CD4-positive, alpha-beta T cell treated with Interleukin-4 for 1 hour (primary cell): ENCODE data around the gene MYNN.
A peak's percentile ranks its signal among the peaks of the same experiment; 100 is the strongest.

ENCODE experiments used
- DNase-seq, 2 donors: peaks; one replicate each; pipeline ENCODE4 v3.0.0-alpha.2; 2020 to 2022

MYNN gene

DNA sequence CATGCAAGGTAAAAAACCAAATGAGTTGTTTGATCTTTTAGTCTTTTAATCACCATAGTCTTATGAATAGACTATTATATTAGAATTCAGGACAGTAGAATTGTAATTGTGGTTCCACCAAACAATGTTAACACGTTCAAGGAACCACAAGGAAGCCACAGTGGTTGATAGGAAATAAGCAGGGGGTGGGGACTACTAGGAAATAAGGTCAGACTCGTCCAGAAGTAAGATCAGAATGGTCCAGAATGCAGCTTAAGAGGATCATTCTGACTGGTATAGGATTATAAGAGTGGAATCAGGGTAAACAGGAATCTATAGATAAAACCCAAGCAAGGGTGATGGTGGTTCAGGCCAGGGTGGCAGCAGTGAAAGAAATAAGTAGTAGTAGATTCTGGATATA, 7.5 kb downstream of the MYNN start:
- DNase-seq, result peak in 1 of 2 donors; percentile 14

DNA sequence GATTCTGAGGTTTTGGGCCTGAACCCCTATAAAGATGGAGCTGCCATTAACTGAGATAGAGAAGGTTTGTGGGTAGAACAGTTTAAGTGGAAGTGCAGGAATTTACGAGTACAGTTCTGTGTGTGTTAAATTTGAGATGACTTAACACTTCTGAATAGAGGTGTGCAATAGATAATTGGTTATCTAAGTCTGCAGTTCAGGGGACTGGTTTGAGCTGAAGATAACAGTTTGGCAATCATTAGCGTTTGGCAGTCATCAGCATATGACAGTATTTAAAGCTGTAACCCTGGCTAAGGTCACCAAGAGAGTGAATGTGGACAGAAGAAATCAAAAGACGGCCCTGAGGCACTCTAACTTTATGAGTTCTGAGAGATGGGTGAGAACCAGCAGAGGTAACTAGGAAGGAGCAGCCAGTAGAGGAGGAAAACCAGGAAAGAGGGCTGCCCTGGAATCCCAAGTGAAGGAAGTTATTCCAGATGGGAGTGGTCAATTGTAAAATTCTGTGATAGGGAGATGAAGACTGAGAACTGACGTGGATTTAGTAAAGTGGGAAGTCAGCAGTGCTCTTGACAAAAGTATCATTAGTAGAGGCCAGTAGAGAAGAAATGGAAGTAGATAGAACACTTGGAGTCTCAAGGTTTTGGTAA, 8.1 kb downstream of the MYNN start:
- DNase-seq, result no peak

DNA sequence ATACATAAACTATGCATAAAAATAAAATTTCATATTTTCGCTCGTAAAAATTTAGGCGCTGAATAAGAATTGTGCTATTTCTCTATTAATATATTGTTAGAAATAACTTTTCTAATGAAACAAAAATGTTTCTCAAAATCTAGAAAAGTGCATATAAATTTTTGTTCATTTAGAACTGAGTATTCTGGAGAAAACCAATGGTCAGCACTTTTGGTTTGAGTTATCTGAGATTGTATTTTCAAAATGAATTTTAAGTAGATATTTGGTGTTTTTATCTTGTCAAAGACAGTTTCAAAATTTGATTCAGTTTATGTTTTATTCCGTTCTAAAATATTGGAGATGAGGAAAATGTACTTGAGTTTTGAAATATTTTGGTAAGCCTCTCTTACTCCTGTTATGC, 13.9 kb downstream of the MYNN start:
- DNase-seq, result no peak

DNA sequence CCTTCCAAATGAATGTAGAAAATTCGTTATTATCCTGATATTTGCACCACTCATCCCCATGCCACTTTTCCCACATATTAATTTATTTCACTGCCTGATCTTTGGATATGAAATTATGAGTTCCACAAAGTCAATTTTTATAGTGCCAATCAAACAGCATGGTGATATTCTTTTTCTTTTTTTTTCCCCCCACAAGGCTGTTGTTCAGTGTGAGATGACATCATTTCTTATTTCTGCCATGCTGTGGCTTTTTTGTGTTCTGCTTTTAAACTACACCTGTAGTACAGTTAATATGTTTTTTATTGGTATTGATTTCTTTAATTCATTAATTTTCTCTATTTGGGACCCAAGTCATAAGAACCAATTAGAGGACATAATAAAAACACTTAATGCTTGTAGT, 14.6 kb downstream of the MYNN start:
- no peak for DNase-seq

DNA sequence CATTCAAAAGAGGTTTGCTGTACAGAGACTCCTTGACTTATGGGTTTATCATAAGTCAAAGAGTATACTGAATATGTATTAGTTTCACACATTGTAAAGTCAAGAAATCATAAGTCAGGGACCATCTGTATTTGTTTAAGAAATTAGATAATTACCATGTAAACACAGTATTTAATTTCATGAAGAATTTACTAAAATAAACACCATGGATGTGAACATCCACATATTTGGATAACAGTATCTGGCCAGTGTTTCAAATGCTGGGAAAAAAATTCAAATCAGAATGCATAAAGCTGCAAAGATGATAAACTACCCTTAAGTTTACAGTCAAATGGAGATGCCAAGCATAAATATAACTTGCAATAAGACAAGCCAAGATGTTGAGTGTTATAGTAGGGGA, 17.0 kb downstream of the MYNN start:
- DNase-seq, result no peak

DNA sequence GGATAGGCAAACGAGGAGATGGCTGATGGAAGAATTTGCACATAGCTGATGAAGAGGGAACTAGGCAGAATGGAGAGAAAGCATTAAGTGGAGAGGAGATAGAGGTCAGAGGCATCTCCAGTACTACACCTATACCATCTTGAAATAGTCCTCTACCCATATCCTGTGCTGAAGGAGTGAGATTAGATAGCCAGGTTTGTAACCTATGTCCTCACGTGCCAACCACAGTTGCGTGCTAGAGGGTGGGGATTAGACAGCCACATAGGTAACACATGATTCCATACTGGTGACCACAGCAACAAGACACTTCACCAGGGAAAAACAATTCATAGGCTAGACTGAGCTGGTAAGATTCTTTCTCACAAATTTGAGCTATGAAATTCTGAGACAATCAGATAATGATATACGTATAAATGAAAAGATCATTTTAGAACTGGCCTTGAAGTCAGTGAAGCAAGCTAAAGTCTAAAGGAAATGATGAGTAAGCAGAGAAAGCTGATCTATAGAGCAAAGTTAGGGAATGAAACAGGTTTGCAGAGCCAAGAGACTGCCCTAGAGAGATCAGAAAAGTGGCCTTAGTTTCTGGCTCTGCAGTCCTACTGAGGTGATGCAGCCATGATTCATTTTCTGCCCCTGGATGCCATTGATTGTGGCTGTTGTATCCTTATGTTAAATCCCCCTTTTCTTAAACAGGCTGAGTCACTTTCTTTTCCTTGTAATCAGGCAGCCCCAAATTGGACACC, 17.7 kb downstream of the MYNN start:
- DNase-seq, result no peak

DNA sequence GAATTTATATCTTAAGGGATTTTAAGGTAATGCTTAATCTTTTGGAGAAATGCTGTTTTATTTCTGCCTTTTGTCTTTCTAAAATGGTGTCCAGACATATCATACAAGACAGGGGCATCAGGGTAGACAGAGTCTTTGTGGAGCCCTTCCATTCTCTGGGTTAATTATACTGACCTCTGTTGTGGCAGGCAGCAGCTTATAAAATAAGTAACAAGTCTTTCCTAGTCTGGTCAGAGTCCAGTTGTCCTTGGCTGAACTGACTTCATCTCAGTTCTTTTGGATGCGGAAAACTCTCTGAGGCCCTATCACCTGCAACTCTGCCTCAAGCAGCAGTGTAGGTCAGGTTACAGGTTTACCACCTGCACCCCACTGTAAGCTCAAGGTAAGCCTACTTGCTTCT, 19.2 kb downstream of the MYNN start:
- DNase-seq, result no peak

DNA sequence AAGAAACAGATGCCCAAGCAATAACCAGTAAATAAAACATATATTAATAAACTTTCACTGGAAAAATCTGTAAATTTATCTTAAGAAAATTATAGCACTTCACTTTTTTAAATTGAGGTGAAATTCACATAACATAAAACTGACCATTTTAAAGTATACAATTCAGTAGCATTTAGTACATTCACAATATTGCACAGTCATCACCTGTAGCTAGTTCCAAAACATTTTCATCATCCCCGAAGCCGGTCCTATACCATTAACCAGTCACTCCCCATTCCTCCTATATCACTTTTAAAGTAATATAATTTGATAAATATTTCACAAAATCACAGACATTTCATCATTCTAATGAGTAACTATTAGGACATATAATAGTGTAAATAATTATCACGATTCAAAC, 31.5 kb downstream of the MYNN start:
- no peak for DNase-seq

DNA sequence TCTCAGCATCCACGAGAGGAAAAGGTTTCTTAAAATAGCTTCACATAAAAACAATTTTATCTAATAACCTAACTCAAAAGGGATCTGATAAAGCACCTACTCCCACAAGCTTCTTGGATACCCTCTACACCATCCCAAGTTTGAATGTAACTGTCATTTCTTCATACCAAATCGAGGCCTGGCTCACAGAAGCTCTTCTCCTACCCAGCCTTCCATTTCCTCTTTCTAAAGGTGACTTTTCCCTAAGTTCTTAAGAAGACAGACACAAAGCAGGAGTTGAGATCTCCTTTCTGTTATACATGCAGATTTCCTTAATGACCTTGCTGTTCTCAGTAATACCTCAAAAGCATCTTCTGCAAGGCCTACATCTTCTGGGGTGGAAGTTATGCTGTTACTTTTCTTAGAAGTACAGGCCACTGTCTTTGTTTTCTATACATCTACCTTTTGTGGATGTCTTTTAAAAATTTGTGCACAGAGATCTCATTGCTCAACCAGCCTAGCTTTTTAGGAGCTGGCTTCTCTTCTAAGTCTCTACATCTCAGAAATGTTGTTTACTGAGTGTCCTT, 36.1 kb downstream of the MYNN start:
- no peak for DNase-seq

DNA sequence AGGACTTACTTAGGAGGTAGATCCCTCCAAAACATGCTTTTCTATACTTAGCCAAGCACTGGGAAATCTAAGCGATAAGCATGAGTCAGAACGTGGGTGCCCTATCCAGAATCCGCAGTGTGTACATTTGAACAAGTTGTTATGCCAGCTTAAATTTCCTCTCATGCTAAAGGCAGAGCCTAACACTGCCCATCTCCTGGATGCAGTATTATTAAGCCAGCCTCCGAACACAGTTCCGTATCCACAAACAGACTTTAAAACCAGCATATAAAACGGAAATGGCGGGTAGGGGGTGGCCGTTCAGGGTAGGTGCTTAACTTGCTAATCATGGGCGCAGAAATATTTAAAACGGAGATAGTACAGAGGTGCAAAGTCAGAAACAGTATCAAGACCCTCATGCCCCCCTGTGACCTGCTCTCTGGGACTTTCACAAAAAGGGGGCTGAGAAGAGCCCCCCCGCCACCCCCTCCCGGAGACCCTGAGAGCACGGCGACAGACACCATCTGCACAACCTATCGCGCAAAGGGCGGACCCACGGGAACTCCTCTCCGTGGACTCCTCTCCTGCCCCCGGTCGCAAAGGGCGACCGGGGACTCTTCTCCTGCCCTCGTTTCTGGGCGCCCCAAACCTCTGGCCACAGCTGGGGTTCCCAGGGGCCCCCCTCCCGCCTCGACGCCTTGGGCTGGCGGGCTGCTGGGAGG, 38.6 kb downstream of the MYNN start:
- DNase-seq, result peak in 1 of 2 donors; percentile 9

DNA sequence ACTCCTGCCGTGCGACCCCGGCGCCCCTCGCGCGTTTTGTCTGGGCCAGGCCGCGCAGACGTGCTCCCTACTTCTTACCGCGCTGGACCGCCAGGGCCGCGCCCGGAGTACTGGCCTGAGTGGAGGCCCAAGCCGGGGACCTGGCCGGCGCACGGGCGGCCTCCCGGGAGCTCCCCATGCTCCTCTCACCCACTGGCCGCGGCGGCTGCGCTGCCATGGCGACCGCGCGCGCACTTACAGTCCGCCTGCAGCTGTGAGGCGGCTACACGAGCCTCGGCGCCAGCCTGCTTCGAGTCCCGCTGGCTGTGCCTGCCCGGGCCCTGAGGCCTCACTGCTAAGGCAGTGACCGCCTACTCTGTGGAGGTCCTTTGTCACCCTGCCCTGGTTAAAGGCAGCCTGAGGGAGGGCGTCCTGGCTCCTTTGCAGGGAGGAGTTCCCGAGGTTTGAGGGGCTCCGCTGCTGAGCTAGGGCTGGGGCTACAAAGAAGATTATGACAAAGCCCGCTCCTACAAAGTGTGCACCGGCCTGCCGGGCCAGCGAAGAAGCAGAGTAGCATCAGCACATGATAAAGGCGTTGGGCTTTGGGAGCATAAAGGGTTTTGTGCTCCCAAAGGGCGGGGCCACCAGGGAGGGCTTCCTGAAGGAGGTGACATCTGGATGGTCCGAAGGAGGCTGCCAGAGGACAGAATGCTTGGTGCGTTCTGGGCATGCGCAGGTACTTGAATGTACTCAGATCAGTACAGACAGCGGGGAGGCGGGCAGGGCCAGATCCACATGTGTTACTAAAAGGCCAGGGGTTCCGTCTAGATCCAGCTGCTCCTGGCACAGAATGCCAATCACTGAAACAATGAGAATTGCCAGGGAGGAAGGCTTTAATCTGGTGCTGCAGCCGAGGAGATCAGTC, 39.4 kb downstream of the MYNN start, which contains the start of the genes LRRC34 and LRRIQ4:
TSS of gene LRRC34 (minus strand) at position 573 of the 904 bp plus-strand sequence. CDS start at position 217, 356 bp downstream.
TSS of gene LRRIQ4 (plus strand) at position 539 of the 904 bp plus-strand sequence. CDS start 9,052 bp downstream, outside the sequence.
- DNase-seq, result peak; percentile 64 to 73

DNA sequence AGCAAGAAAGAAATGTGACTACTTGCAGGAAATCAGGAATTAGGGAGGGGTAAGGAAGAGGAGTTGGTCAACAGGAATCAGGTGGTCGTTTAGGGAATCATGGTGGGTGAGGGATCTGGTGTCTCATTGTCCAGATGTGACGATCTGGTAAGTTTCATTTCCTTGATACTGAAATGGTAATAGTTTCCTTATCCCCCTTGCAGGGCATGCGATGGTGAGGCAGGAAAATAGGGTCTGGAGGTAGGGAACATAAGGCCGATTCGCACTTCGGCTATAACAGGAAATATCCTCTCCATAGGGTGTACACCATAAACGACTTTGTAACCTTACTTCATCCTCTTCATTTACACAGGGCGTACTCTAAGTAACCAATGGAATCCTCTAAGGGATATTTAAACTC, 40.1 kb downstream of the MYNN start:
- peak in 1 of 2 donors; percentile 7 for DNase-seq

DNA sequence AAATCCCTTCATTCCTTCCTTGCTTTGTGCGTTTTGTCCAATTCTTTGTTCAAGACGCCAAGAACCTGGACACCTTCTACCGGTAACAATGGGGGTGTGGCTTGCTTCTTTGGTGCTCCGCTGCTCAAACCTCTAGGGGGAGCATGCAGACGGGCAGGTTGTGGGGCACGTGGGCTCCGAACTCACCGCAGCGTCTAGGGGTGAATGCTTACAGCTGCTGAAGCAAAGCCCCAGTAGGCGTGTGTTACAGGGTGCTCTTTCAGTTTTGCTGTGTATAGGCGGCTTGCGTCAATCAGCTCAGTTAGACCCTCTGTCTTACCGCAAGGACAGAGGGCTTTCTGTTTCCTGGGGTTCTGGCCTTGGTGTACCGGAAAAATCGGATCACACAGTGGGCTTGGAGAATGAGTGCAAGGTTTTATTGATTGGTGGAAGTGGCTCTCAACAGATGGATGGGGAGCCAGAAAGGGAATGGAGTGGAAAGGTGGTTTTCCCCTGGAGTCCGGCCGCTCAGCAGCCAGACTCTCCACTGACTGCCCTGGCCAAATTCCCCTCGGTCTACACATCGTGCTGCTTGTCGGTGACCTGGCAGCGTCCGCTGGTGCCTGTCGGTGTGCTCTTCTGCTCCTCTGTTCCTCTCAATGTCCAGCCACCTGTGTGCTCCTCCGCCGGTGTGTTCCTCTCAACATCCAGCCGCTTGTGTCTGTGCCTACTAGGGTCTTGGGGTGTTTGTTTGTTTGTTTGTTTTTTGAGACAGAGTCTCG, 40.7 kb downstream of the MYNN start:
- DNase-seq, result peak; percentile 82 to 88

DNA sequence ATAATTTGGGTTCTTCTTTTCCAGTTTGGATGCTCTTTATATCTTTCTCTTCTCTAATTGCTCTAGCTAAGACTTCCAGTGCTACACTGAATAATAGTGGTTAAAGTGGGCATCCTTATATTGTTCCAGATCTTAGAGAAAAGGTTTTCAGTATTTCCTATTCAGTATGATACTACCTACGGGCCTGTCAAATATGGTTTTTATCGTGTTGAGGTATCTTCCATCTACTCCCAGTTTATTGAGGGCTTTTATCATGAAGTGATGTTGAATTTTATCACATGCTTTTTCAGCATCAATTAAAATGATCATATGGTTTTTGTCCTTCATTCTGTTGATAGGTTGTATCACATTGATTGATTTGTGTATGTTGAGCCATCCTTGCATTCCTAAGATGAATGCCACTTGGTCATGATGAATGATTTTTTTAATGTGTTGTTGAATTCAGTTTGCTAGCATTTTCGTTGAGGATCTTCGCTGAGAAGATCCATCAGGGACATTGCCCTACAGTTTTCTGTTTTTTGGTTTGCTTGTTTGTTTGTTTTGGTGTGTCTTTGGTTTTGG, 42.5 kb downstream of the MYNN start:
- DNase-seq, result no peak

DNA sequence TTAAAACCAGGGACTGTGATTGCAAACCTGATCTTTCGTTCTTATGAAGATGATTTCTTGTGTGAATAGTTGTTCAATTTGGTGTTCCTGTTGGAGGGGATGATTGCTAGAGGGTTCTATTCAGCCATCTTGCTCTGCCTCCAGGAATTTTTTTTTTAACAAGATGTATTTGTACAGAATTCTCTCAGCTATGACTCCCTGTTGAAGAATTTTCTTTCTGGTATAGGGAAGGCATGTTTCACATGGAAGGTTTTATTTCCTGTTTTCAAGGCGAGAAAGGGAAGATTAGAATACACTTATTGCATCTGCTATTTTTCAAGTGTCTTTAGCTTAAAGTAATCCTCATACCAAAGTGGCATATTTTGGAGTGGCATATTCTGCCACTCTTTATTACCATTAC, 45.1 kb downstream of the MYNN start:
- no peak for DNase-seq

DNA sequence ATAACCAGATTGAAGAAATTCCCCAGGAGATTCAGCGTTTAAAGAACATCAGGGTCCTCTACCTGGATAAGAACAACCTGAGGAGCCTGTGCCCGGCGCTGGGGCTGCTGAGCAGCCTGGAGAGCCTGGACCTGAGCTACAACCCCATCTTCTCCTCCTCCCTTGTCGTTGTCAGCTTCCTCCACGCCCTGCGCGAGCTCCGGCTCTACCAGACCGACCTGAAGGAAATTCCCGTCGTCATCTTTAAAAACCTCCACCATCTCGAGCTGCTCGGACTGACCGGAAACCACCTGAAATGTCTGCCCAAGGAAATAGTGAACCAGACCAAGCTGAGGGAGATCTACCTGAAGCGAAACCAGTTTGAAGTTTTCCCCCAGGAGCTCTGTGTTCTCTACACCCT, 48.9 kb downstream of the MYNN start:
- DNase-seq, result no peak

DNA sequence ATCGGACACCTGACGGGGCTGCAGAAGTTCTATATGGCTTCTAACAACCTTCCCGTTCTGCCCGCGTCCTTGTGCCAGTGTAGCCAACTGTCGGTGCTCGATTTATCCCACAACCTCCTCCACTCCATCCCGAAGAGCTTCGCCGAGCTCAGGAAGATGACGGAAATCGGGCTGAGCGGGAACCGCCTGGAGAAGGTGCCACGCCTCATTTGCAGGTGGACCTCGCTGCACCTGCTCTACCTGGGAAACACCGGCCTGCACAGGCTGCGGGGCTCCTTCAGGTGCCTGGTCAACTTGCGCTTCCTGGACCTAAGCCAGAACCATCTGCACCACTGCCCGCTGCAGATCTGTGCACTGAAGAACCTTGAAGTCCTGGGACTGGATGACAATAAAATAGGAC, 49.3 kb downstream of the MYNN start:
- no peak for DNase-seq

DNA sequence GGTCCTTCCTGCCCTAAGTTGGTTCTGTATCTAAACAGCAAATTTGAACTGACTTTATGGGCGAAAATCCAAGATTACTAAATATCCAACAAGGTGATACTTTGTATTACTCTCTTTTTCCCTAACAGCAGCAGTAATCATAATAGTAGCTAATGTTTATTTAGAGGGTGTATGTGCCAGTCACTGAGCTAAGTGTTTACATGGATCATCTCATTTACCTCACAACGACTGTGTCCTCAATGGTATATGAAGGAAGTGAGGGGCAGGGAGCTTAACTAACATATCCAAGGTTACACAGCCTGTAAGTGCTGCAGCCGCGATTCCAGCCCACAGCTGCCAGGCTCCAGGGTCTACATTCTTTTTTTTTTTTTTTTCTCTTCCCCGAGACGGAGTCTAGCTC, 49.8 kb downstream of the MYNN start:
- DNase-seq, result no peak

DNA sequence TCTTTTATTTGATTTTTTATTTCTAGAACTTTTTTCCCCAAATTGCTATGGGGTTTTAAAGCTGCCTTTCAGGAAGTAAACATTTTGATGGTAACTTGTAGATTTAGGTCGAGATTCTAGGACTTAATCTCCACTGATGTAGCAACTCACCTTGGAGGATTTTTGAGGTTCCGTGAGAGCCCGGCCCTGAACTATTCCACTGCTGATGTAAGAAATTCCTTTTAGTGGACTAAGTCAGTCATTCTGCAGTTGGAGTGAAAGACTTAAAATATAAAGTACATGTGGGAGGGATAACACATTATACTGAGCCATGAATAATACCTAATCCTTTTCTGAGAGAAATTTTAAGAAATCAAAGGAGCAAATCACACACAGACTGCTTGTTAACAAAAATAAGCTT, 52.1 kb downstream of the MYNN start:
- DNase-seq, result no peak

DNA sequence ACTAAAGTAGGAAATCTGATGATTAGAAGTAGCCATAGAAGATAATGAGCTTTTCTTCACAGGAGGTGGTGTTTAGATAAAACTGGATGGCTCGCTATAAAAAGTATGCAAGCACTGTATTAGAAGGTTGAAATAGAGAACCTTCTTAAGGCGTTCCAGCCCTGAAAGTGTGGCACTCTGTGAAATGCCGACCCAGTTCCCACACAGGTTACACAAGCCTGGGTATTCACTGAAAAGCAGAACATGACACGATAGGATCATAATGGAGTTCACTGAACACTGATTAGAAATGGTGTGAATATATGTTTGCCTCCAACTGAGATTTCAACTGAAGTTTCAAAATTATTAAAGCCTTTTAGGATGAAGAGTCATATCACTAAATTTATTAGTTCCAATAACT, 54.5 kb downstream of the MYNN start:
- no peak for DNase-seq

DNA sequence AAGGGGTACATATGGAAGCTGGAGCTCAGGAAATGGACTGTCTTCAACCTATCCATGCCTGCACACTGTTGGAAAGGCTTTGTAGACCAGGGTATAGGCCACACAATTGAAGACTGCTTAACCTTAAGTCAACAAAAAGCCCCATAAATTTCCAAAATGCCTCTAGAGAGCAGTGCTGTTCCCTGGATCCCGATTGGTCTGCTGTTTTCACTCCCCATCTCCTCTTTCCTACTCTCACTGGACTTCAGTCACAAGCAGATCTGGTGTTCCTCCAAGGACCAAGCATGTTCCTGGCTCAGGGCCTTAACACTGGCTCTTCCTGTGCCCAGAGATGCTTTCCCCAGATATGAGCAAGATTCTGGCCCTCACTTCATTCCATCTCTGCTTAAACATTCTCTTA, 62.3 kb downstream of the MYNN start:
- no peak for DNase-seq
